Measurements from ENCODE around the gene TAL1. TPM values are rescaled to one million over a fixed set of nuclear protein-coding genes. Genes with fewer than 3 reads are reported as not detected.

Gene TAL1
- total RNA-seq, 2 donors from 2014 or later: 1.0 to 1.8 TPM

DNA sequence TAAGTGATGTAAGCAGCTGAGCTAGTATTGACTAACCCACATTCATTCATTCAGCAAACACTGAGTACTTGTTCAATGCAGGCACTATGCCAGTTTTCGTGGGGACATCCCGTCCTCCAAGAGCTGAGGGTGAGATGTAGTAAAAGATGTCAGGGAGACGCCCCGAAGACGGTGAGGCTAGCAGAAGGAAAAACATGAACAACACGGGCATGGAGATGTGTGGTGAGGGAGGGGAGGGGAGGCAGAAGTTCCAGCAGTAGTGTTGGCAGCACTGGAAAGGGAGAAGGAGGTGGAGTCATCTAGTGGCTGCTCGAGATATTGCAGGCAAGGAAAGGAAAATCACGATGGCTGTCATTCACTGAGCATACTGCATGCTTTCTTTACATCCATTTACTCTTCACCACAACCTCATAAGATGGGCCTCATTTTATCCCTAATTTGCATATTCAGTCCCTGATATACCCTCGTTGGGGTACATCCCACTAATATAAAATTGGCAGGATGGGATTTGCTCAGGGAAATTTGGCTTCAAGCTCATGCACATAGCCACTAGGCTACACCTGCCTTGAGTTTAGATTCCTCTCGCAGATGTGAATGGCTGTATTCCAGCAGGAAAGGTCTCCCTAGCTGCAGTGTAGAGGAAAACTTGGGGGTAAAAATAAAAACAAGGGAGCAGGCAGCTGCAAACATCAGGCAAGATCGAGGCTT lies 56.6 kb downstream of the TAL1 start:
- Histone ChIP-seq H3K9me3 (no peaks in the 10 kb centered on the region), H3K27me3 (replicated peaks; ENCODE audit: insufficient read depth) (no peaks in the 10 kb centered on the region), H3K4me3 (no peak overlapping the region), H3K36me3 (no peaks in the 10 kb centered on the region), H3K4me1 (replicated peaks) (no peaks in the 10 kb centered on the region), H3K27ac (no peak overlapping the region)
- TF ChIP-seq, protein P1, sequence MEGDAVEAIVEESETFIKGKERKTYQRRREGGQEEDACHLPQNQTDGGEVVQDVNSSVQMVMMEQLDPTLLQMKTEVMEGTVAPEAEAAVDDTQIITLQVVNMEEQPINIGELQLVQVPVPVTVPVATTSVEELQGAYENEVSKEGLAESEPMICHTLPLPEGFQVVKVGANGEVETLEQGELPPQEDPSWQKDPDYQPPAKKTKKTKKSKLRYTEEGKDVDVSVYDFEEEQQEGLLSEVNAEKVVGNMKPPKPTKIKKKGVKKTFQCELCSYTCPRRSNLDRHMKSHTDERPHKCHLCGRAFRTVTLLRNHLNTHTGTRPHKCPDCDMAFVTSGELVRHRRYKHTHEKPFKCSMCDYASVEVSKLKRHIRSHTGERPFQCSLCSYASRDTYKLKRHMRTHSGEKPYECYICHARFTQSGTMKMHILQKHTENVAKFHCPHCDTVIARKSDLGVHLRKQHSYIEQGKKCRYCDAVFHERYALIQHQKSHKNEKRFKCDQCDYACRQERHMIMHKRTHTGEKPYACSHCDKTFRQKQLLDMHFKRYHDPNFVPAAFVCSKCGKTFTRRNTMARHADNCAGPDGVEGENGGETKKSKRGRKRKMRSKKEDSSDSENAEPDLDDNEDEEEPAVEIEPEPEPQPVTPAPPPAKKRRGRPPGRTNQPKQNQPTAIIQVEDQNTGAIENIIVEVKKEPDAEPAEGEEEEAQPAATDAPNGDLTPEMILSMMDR (IDR thresholded peaks at IDR 0.05): peak; percentile 84 to 94 (median 90)
- no peak for TF ChIP-seq POLR2AphosphoS5 (IDR thresholded peaks at IDR 0.05)
- no peak for TF ChIP-seq POLR2A (IDR thresholded peaks at IDR 0.05)
- peak; percentile 56 for DNase-seq (ENCODE audit: low spot score)
- intact Hi-C loops (cut with DNase I): no loop called here
- 12% methylated on average over 11 of the region's 11 CpGs for WGBS

DNA sequence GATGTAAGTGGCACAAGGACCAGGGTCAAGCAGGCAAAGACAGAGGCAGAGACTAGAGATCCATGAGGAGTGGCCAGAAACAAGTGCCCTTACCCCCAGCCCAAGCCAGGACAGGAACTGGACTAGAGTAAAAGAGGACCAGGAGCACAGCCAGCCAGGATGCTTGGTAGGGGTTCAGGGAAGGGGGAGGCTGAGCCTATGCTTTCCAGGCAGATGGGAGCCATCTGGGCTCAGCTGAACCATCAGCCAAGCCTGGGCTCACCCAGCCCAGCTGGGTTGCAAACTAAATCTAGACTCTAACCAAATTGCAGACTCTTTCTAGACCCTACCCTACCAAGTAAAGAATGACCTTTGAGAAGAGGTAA lies 57.4 kb downstream of the TAL1 start:
- H3K4me1 ChIP-seq (replicated peaks): no peaks in the 10 kb centered on the region
- intact Hi-C loops (cut with DNase I): no loop called here
- TF ChIP-seq POLR2A (IDR thresholded peaks at IDR 0.05) (no peak), POLR2AphosphoS5 (IDR thresholded peaks at IDR 0.05) (no peak)
- TF ChIP-seq, protein P1 (IDR thresholded peaks at IDR 0.05): no peak
- no peaks in the 10 kb centered on the region for H3K27me3 ChIP-seq (replicated peaks; ENCODE audit: insufficient read depth)
- DNase-seq (ENCODE audit: low spot score): no peak
- no peaks in the 10 kb centered on the region for H3K36me3 ChIP-seq
- H3K4me3 ChIP-seq: no peak overlapping the region
- H3K27ac ChIP-seq: no peak overlapping the region
- no peaks in the 10 kb centered on the region for H3K9me3 ChIP-seq

DNA sequence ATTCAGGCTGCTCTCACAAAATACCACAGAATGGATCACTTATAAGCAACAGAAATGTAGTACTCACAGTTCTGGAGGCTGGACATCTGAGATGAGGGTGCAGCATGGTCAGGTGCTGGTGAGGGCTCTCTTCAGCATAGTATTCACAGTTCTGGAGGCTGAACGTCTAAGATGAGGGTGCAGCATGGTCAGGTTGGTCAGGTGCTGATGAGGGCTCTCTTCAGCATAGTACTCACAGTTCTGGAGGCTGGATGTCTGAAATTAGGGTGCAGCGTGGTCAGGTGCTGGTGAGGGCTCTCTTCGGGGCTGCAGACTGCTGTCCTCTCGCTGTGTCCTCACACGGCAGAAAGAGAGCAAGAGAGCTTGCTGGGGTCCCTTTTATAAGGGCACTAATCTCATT lies 59.2 kb downstream of the TAL1 start:
- TF ChIP-seq POLR2A (IDR thresholded peaks at IDR 0.05) (no peak), POLR2AphosphoS5 (IDR thresholded peaks at IDR 0.05) (no peak)
- TF ChIP-seq, protein P1 (IDR thresholded peaks at IDR 0.05): no peak
- no peak overlapping the region for H3K4me3 ChIP-seq
- DNase-seq (ENCODE audit: low spot score): no peak
- H3K9me3 ChIP-seq: no peaks in the 10 kb centered on the region
- H3K27me3 ChIP-seq (replicated peaks; ENCODE audit: insufficient read depth): no peaks in the 10 kb centered on the region
- no peaks in the 10 kb centered on the region for H3K4me1 ChIP-seq (replicated peaks)
- intact Hi-C loops (cut with DNase I): no loop called here
- no peaks in the 10 kb centered on the region for H3K36me3 ChIP-seq
- WGBS: 92% methylated on average over 5 of the region's 5 CpGs
- H3K27ac ChIP-seq: no peak overlapping the region

Other genes with a start within 250 kb of the TAL1 start
- 10 to 100 TPM; 34.7 TPM for gene CYP4X1, start 208.6 kb downstream of the TAL1 start, total RNA-seq
- gene CYP4Z1, start 165.0 kb downstream of the TAL1 start, total RNA-seq: 1 to 10 TPM in 1 of 2 donors, under 1 TPM in 1; 0.87 to 2.0 TPM
- not detected for gene CYP4A22, start 94.8 kb downstream of the TAL1 start, total RNA-seq
- 10 to 100 TPM in 1 of 2 donors, 1 to 10 TPM in 1; 5.9 to 36.1 TPM for gene PDZK1IP1, start 42.2 kb downstream of the TAL1 start, total RNA-seq
- 1 to 10 TPM; 1.5 to 5.9 TPM for gene STIL, start 81.9 kb upstream of the TAL1 start, total RNA-seq
- 100 to 1,000 TPM in 1 of 2 donors, 10 to 100 TPM in 1; 54.9 to 152 TPM for gene CMPK1, start 101.6 kb upstream of the TAL1 start, total RNA-seq
- under 1 TPM in 1 of 2 donors, not detected in 1; 0.28 TPM for gene FOXE3, start 184.1 kb upstream of the TAL1 start, total RNA-seq
- gene FOXD2, start 205.8 kb upstream of the TAL1 start, total RNA-seq: 1 to 10 TPM; 1.2 to 1.8 TPM